Measurements from ENCODE around the gene ZBTB7B. TPM values are rescaled to one million over a fixed set of nuclear protein-coding genes. Genes with fewer than 3 reads are reported as not detected.
A peak's percentile ranks its signal among the peaks of the same experiment; 100 is the strongest.

Gene ZBTB7B
- total and polyA plus RNA-seq, 2 donors (not counting 1 experiment from before 2014, with no cell fraction given): 55.7 to 67.3 TPM

DNA sequence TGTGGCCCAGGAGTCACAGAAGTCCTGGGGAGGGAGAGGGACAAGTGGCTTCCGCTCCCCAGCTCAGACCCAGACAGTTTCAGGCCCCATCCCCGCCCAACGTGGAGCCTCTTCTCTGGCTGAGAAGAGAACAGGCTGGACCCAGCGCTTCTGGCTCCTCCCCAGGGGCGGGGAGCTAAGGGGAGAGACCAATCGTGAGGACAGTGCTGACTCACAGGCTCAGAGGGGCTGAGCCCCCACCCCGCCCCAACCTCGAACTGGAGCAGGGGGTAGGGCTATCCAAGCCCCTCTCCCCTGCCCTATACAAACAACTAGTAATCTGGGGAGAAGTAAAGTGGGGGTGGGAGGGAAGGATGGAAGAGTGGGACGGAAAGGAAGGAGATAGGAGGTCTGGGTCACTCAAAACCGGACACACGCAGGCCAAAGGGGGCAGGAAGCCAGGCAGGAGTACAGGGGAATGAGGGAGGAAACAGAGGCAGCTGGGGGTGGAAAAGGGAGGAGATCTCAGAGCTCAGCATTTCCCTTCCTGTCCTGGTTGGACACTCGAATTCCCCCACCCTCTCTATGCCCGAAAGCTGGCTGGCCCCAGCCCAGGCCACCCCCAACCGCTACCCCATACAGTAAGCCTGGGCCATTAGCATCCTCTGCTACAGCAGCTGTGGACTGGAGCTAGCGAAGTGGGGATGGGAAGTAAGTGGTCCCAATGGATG, 31.8 kb upstream of the ZBTB7B start, which contains the start of gene SHC1:
Gene SHC1 (minus strand): TSS at position 117 of the 710 bp plus-strand sequence. CDS start 221 bp downstream, outside the sequence.
- Histone ChIP-seq H2AFZ (ENCODE audit: insufficient read depth, low read depth, low read length, poor library complexity, severe bottlenecking) (no peak within 1 kb of the TSS), H3K27me3 (replicated peaks in 1 of 4; ENCODE audit: control extremely low read depth in 1 of 4, control insufficient read depth in 3 of 4, insufficient read depth in 4 of 4, low read length in 3 of 4) (no peaks in the 10 kb centered on the region), H4K20me1 (ENCODE audit: control insufficient read depth, insufficient read depth, low read length, poor library complexity, severe bottlenecking) (peaks cover 39% of the 10 kb centered on the region), H3K36me3 (replicated peaks in 1 of 2; ENCODE audit: control extremely low read depth in 1 of 2, control insufficient read depth in 1 of 2, extremely low read depth in 1 of 2, insufficient read depth in 2 of 2, low read length in 1 of 2) (peaks cover 0 to 45% of the 10 kb centered on the region in 2 experiments), H3K9me3 (ENCODE audit: control extremely low read depth in 1 of 3, control insufficient read depth in 2 of 3, insufficient read depth in 1 of 3, low read length in 2 of 3) (no peaks in the 10 kb centered on the region), H3K4me1 (ENCODE audit: control insufficient read depth in 2 of 2, insufficient read depth in 2 of 2, low read length in 2 of 2) (peaks cover 13 to 33% of the 10 kb centered on the region in 2 donors), H3K79me2 (ENCODE audit: control insufficient read depth, insufficient read depth, low read length) (peaks cover 71% of the 10 kb centered on the region), H3K27ac (ENCODE audit: low read length in 2 of 2) (peak within 1 kb of the TSS in 1 of 2 donors; percentile 14), H3K9ac (ENCODE audit: low read length) (no peak within 1 kb of the TSS), H3K4me3 (ENCODE audit: control extremely low read depth in 1 of 5, extremely low read depth in 1 of 5, insufficient read depth in 1 of 5, low read depth in 2 of 5, low read length in 4 of 5) (no peak within 1 kb of the TSS), H3K4me2 (replicated peaks; ENCODE audit: low read depth, low read length, poor library complexity, severe bottlenecking) (no peak within 1 kb of the TSS)
- ChIA-PET CTCF (interaction anchor here (0.9 to 8.7 kb wide), 6 partner anchors 8 to 47 kb away, joined by 3 to 110 read pairs (median 4); partner anchors contain the start of genes PMVK and PYGO2), POLR2A (interaction anchor here (1.2 kb wide), 1 partner anchor 15 kb away, joined by 6 read pairs; the partner anchor contains the start of gene PBXIP1)
- intact Hi-C loops (cut with micrococcal nuclease): loop anchor here (5.0 kb wide), 1 partner anchor 202 kb away; the partner anchor contains the start of genes KRTCAP2 and TRIM46
- H3K9me3 Mint-ChIP-seq (ENCODE audit: insufficient read depth): no peaks in the 10 kb centered on the region
- H3K27me3 Mint-ChIP-seq: no peaks in the 10 kb centered on the region
- ATAC-seq (ENCODE audit: low read depth) (no peak), DNase-seq (no peak)
- H3K4me1 Mint-ChIP-seq: peaks cover 27% of the 10 kb centered on the region
- WGBS (ENCODE audit: insufficient coverage): 64% methylated on average over 3 of the region's 15 CpGs
- TF ChIP-seq EZH2 (IDR thresholded peaks at IDR 0.05; ENCODE audit: borderline replicate concordance, insufficient read depth, low read depth, low read length, poor library complexity, severe bottlenecking): no peak
- TF ChIP-seq, protein P1, sequence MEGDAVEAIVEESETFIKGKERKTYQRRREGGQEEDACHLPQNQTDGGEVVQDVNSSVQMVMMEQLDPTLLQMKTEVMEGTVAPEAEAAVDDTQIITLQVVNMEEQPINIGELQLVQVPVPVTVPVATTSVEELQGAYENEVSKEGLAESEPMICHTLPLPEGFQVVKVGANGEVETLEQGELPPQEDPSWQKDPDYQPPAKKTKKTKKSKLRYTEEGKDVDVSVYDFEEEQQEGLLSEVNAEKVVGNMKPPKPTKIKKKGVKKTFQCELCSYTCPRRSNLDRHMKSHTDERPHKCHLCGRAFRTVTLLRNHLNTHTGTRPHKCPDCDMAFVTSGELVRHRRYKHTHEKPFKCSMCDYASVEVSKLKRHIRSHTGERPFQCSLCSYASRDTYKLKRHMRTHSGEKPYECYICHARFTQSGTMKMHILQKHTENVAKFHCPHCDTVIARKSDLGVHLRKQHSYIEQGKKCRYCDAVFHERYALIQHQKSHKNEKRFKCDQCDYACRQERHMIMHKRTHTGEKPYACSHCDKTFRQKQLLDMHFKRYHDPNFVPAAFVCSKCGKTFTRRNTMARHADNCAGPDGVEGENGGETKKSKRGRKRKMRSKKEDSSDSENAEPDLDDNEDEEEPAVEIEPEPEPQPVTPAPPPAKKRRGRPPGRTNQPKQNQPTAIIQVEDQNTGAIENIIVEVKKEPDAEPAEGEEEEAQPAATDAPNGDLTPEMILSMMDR (IDR thresholded peaks at IDR 0.05): no peak
- peak within 1 kb of the TSS; percentile 24 for H3K4me3 Mint-ChIP-seq
- H3K27ac Mint-ChIP-seq: peak within 1 kb of the TSS; percentile 54
